ENCODE data around the gene NDUFB11.

The NDUFB11 gene

DNA sequence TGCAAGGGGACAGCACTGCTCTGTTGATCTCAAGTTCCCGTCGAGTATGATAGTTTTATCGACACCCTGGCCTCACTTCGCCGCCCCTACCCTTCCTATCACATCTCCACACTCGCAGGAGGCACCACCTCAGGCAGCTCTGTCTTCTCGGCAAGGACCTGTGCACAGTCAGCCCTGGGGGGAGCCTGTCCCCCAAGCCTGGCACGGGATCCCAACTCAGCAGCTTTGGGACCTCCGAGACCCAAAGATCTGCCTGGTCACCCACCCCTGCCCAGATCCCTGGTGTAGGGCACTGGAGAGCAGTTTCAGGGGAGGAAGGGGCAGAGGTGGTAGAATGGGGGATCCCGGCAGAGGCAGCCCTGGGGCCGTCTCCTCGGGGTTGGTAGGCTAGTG, 31.1 kb upstream of the NDUFB11 start:
- Histone ChIP-seq H3K27me3 (ENCODE audit: insufficient read depth, low read length, poor library complexity, severe bottlenecking) (no peaks in the 10 kb centered on the region), H3K36me3 (ENCODE audit: insufficient read depth, low read length) (peaks cover 91% of the 10 kb centered on the region; the same call in 1 of the 2 replicates), H3K4me1 (ENCODE audit: insufficient read depth, low read length, poor library complexity, severe bottlenecking) (no peaks in the 10 kb centered on the region), H3F3A (ENCODE audit: low read depth) (no peaks in the 10 kb centered on the region), H3K79me2 (ENCODE audit: insufficient read depth, low read length) (no peaks in the 10 kb centered on the region), H3K9me2 (replicated peaks; ENCODE audit: low read depth, low read length) (no peaks in the 10 kb centered on the region), H3K4me2 (ENCODE audit: low read depth, low read length, poor library complexity, severe bottlenecking) (no peak overlapping the region), H4K20me1 (ENCODE audit: insufficient read depth, low read length, poor library complexity, severe bottlenecking) (no peaks in the 10 kb centered on the region), H3K4me3 (ENCODE audit: low read length, poor library complexity, severe bottlenecking) (no peak overlapping the region), H3K9ac (ENCODE audit: low read depth, low read length, poor library complexity, severe bottlenecking) (no peak overlapping the region), H2AFZ (ENCODE audit: low read length) (no peak overlapping the region), H3K9me3 (ENCODE audit: insufficient read depth, low read depth, low read length) (no peaks in the 10 kb centered on the region)
- TF ChIP-seq, protein P1, sequence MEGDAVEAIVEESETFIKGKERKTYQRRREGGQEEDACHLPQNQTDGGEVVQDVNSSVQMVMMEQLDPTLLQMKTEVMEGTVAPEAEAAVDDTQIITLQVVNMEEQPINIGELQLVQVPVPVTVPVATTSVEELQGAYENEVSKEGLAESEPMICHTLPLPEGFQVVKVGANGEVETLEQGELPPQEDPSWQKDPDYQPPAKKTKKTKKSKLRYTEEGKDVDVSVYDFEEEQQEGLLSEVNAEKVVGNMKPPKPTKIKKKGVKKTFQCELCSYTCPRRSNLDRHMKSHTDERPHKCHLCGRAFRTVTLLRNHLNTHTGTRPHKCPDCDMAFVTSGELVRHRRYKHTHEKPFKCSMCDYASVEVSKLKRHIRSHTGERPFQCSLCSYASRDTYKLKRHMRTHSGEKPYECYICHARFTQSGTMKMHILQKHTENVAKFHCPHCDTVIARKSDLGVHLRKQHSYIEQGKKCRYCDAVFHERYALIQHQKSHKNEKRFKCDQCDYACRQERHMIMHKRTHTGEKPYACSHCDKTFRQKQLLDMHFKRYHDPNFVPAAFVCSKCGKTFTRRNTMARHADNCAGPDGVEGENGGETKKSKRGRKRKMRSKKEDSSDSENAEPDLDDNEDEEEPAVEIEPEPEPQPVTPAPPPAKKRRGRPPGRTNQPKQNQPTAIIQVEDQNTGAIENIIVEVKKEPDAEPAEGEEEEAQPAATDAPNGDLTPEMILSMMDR (conservative IDR thresholded peaks at IDR 0.05; ENCODE audit: low read length), result no peak
- TF ChIP-seq EZH2phosphoT487 (IDR thresholded peaks at IDR 0.05; ENCODE audit: borderline replicate concordance), result no peak

DNA sequence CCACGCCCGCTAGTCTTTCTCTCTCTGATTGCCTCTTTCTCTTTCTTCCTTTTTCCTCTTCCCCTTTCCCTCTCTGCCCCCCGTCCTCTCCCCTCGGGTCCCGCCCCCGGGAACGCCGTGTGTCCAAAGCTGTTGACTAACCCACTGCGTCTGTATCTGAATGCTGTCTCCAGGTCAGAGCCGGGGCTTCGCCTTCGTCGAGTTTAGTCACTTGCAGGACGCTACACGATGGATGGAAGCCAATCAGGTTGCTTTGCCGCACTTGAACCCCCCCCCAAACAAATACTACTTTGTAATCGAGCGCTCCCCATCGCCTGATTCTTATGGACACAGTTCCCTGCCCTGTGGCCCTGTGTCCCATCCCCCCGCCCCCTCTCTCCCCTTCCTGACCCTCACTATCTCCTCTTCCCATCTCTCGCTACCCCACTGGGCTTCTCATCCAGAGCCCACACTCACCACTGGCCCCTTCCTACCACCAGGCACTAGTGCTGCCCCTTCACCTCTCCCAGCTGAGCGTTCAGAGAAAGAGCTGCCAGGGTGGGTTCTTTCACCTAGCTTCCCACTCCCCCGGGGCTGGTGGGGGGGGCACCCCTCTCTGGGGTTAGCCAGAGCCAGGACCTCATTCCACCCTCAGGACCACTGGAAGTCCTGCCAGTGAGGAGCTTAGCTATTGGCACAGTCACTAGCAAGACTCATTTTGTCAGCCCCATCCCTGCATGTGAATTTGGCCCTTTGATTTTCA, 30.5 kb upstream of the NDUFB11 start:
- no peaks in the 10 kb centered on the region for H3K4me1 ChIP-seq (ENCODE audit: insufficient read depth, low read length, poor library complexity, severe bottlenecking)
- no peaks in the 10 kb centered on the region for H4K20me1 ChIP-seq (ENCODE audit: insufficient read depth, low read length, poor library complexity, severe bottlenecking)
- no peak overlapping the region for H3K4me2 ChIP-seq (ENCODE audit: low read depth, low read length, poor library complexity, severe bottlenecking)
- H3F3A ChIP-seq (ENCODE audit: low read depth), result no peaks in the 10 kb centered on the region
- H3K36me3 ChIP-seq (ENCODE audit: insufficient read depth, low read length), result peaks cover 93% of the 10 kb centered on the region; the same call in 1 of the 2 replicates
- no peak overlapping the region for H3K4me3 ChIP-seq (ENCODE audit: low read length, poor library complexity, severe bottlenecking)
- no peak overlapping the region for H3K9ac ChIP-seq (ENCODE audit: low read depth, low read length, poor library complexity, severe bottlenecking)
- no peaks in the 10 kb centered on the region for H3K9me3 ChIP-seq (ENCODE audit: insufficient read depth, low read depth, low read length)
- no peak for TF ChIP-seq EZH2phosphoT487 (IDR thresholded peaks at IDR 0.05; ENCODE audit: borderline replicate concordance)
- TF ChIP-seq, protein P1 (conservative IDR thresholded peaks at IDR 0.05; ENCODE audit: low read length), result no peak
- H2AFZ ChIP-seq (ENCODE audit: low read length), result no peak overlapping the region
- H3K27me3 ChIP-seq (ENCODE audit: insufficient read depth, low read length, poor library complexity, severe bottlenecking), result no peaks in the 10 kb centered on the region
- no peaks in the 10 kb centered on the region for H3K79me2 ChIP-seq (ENCODE audit: insufficient read depth, low read length)
- H3K9me2 ChIP-seq (replicated peaks; ENCODE audit: low read depth, low read length), result no peaks in the 10 kb centered on the region

DNA sequence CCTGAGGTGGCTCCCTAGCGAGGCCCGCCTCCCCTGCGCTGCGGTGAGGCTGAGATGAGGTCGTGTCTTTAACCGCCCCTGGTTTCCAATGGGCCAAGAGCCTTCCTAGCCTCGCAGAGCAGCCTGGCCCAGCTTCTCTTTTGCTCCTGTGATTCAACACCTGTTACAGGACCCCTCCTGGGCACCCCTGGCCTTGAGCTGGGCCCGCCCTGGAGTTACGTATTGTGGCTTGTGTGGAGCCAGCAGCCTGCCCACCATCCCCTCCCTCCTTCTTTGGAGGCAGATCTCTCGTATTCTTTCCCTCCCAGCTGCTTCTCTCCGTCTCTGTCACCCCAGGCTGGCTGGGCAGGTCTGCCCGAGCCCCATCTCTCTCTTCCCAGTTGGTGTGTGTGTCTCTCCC, 29.9 kb upstream of the NDUFB11 start:
- no peak overlapping the region for H3K4me3 ChIP-seq (ENCODE audit: low read length, poor library complexity, severe bottlenecking)
- H3K36me3 ChIP-seq (ENCODE audit: insufficient read depth, low read length), result peaks cover 96% of the 10 kb centered on the region; the same call in 1 of the 2 replicates
- no peak overlapping the region for H2AFZ ChIP-seq (ENCODE audit: low read length)
- H3K27me3 ChIP-seq (ENCODE audit: insufficient read depth, low read length, poor library complexity, severe bottlenecking), result no peaks in the 10 kb centered on the region
- H3K79me2 ChIP-seq (ENCODE audit: insufficient read depth, low read length), result no peaks in the 10 kb centered on the region
- TF ChIP-seq, protein P1 (conservative IDR thresholded peaks at IDR 0.05; ENCODE audit: low read length), result no peak
- TF ChIP-seq EZH2phosphoT487 (IDR thresholded peaks at IDR 0.05; ENCODE audit: borderline replicate concordance), result no peak
- no peaks in the 10 kb centered on the region for H4K20me1 ChIP-seq (ENCODE audit: insufficient read depth, low read length, poor library complexity, severe bottlenecking)
- no peak overlapping the region for H3K4me2 ChIP-seq (ENCODE audit: low read depth, low read length, poor library complexity, severe bottlenecking)
- no peak overlapping the region for H3K9ac ChIP-seq (ENCODE audit: low read depth, low read length, poor library complexity, severe bottlenecking)
- H3K9me2 ChIP-seq (replicated peaks; ENCODE audit: low read depth, low read length), result no peaks in the 10 kb centered on the region
- no peaks in the 10 kb centered on the region for H3K4me1 ChIP-seq (ENCODE audit: insufficient read depth, low read length, poor library complexity, severe bottlenecking)
- H3F3A ChIP-seq (ENCODE audit: low read depth), result no peaks in the 10 kb centered on the region
- no peaks in the 10 kb centered on the region for H3K9me3 ChIP-seq (ENCODE audit: insufficient read depth, low read depth, low read length)
